ENCODE results near the gene MCM3AP. TPM values are rescaled to one million over a fixed set of nuclear protein-coding genes. Genes with fewer than 3 reads are reported as not detected.
A peak's percentile ranks its signal among the peaks of the same experiment; 100 is the strongest.

MCM3AP gene
- total RNA-seq, 1 donor from 2014 or later = 150 TPM

DNA sequence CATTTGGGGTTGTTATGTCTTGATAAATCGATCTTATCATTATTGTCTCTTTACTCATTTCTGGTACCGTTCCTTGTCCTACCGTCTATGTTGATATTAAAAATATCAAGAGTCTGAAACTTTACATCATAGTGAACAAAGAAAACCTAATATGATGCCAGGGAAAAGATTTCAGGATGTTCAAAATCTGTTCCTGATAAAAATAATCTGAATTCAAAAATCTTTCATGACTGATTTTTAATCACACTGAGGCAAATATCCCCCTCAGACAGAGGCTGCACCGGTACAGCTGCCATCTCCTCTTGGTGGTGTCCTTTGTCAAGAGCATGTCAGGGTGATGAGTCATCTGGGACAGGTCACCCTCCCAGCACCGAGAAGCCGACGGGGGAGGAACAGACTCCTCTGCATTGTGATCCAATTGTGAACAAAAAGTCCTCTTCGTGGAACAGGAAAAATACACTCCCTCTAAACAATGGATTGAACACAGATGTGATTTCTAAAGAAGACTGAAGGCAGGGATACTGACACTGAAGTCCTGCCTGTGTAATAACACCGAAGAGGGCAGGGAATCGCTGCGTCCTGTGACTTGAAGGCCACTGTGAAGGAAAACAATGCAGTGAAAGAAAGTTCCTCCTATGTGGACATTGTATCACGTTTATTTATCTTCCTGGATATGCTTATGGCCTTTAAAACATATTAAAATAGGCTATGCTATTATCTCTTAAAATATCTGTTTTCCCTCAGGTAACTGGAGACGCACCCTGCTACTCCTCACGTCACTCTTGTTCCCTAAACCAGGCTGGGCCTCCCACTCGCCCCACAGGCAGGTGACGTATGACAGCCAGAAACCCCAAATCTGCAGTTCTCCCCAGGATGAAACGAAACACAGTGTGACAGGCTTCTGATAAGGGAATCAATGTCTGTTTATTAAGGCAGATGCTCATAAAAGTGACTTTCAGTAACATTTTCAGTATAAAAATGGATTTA, 96.9 kb downstream of the MCM3AP start:
- Mint-ChIP-seq H3K27ac (peak overlapping the region; percentile 40), H3K36me3 (peaks cover 4% of the 10 kb centered on the region), H3K4me3 (no peak overlapping the region), H3K27me3 (ENCODE audit: low read depth) (no peaks in the 10 kb centered on the region), H3K9me3 (no peaks in the 10 kb centered on the region), H3K4me1 (peaks cover 23% of the 10 kb centered on the region)
- no peak for DNase-seq (ENCODE audit: low spot score in 2 of 2, unreplicated experiment in 2 of 2)
- TF ChIP-seq, protein P1, sequence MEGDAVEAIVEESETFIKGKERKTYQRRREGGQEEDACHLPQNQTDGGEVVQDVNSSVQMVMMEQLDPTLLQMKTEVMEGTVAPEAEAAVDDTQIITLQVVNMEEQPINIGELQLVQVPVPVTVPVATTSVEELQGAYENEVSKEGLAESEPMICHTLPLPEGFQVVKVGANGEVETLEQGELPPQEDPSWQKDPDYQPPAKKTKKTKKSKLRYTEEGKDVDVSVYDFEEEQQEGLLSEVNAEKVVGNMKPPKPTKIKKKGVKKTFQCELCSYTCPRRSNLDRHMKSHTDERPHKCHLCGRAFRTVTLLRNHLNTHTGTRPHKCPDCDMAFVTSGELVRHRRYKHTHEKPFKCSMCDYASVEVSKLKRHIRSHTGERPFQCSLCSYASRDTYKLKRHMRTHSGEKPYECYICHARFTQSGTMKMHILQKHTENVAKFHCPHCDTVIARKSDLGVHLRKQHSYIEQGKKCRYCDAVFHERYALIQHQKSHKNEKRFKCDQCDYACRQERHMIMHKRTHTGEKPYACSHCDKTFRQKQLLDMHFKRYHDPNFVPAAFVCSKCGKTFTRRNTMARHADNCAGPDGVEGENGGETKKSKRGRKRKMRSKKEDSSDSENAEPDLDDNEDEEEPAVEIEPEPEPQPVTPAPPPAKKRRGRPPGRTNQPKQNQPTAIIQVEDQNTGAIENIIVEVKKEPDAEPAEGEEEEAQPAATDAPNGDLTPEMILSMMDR (IDR thresholded peaks at IDR 0.05; ENCODE audit: unreplicated experiment) = no peak

DNA sequence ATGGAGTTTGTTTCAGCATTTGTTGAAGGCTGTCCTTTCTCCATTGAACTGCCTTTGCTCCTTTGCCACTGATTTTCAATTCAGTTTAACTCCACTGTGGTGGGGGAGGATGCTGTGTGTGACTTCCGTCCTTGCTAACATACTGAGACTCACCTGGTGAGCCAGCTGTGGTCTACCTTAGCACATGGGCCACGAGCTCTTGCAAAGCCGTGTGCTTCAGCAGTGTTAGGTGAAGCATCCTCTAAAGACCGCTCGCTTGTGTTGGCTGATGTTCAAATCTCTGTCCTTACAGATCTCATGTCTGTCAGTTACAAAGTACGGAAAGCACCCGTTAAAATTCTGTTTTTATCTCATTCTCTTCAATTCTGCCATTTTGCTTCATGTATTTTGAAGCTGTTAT, 97.6 kb downstream of the MCM3AP start:
- no peak overlapping the region for H3K4me3 Mint-ChIP-seq
- H3K9me3 Mint-ChIP-seq = no peaks in the 10 kb centered on the region
- no peaks in the 10 kb centered on the region for H3K36me3 Mint-ChIP-seq
- H3K4me1 Mint-ChIP-seq = peaks cover 25% of the 10 kb centered on the region
- DNase-seq (ENCODE audit: low spot score in 2 of 2, unreplicated experiment in 2 of 2) = no peak
- TF ChIP-seq, protein P1 (IDR thresholded peaks at IDR 0.05; ENCODE audit: unreplicated experiment) = no peak
- H3K27me3 Mint-ChIP-seq (ENCODE audit: low read depth) = no peaks in the 10 kb centered on the region
- peak overlapping the region; percentile 40 for H3K27ac Mint-ChIP-seq

DNA sequence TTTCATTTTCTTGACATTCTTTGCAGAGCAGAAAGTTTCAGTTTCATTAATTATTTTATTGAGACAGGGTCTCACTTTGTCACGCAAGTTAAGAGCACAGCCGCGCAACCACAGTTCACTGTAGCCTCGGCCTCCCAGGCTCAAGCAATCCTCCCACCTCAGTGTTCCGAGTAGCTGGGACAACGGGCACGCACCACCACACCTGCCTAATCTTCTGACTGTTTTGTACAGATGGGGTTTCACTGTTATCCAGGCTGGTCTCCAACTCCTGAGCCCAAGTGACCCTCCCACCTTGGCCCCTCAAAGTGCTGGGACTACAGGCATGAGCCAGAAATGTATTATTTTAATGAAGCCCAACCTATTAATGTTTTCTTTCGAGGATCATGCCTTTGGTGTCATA, 98.2 kb downstream of the MCM3AP start:
- TF ChIP-seq, protein P1 (IDR thresholded peaks at IDR 0.05; ENCODE audit: unreplicated experiment) = no peak
- peaks cover 25% of the 10 kb centered on the region for H3K4me1 Mint-ChIP-seq
- DNase-seq (ENCODE audit: low spot score in 2 of 2, unreplicated experiment in 2 of 2) = no peak
- no peaks in the 10 kb centered on the region for H3K9me3 Mint-ChIP-seq
- H3K36me3 Mint-ChIP-seq = no peaks in the 10 kb centered on the region
- H3K27ac Mint-ChIP-seq = no peak overlapping the region
- no peaks in the 10 kb centered on the region for H3K27me3 Mint-ChIP-seq (ENCODE audit: low read depth)
- no peak overlapping the region for H3K4me3 Mint-ChIP-seq

DNA sequence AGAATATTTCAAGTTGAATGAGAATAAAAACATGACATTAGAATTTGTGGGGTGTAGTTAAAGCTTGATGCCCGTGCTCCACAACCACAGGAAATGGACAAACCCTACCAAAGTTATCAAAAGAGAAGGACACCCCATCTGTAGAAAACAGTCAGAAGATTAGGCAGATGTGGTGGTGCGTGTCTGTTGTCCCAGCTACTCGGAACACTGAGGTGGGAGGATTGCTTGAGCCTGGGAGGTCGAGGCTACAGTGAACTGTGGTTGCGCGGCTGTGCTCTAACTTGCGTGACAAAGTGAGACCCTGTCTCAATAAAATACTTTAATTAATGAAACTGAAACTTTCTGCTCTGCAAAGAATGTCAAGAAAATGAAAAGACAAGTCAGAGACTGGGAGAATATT, 99.7 kb downstream of the MCM3AP start:
- H3K4me1 Mint-ChIP-seq = peaks cover 25% of the 10 kb centered on the region

More for the DNA sequence above, 99.7 kb downstream of the MCM3AP start:
- H3K9me3 Mint-ChIP-seq = no peaks in the 10 kb centered on the region
- no peaks in the 10 kb centered on the region for H3K27me3 Mint-ChIP-seq (ENCODE audit: low read depth)
- TF ChIP-seq, protein P1 (IDR thresholded peaks at IDR 0.05; ENCODE audit: unreplicated experiment) = no peak
- H3K27ac Mint-ChIP-seq = peak overlapping the region; percentile 99
- H3K4me3 Mint-ChIP-seq = peak overlapping the region; percentile 90
- DNase-seq (ENCODE audit: low spot score in 2 of 2, unreplicated experiment in 2 of 2) = no peak
- H3K36me3 Mint-ChIP-seq = no peaks in the 10 kb centered on the region

Other genes with a start within 250 kb of the MCM3AP start
- gene COL6A2, start 187.5 kb downstream of the MCM3AP start, total RNA-seq = 846 to 986 TPM (median 933 TPM) in 3 replicates
- 8.8 to 12.5 TPM (median 9.6 TPM) in 3 replicates for gene FTCD, start 130.0 kb downstream of the MCM3AP start, total RNA-seq
- gene SPATC1L, start 101.2 kb downstream of the MCM3AP start, total RNA-seq = 27.5 to 28.1 TPM (median 27.6 TPM) in 3 replicates
- 78.2 to 85.8 TPM (median 80.6 TPM) in 3 replicates for gene LSS, start 56.8 kb downstream of the MCM3AP start, total RNA-seq
- gene YBEY, start 731 bp upstream of the MCM3AP start, total RNA-seq = 17.2 to 18.4 TPM (median 17.7 TPM) in 3 replicates
- 20.0 to 20.7 TPM (median 20.7 TPM) in 3 replicates for gene C21orf58, start 38.3 kb upstream of the MCM3AP start, total RNA-seq
- 32.6 to 42.4 TPM (median 41.8 TPM) in 3 replicates for gene PCNT, start 38.5 kb upstream of the MCM3AP start, total RNA-seq
- gene DIP2A, start 173.3 kb upstream of the MCM3AP start, total RNA-seq = 54.6 to 57.2 TPM (median 56.9 TPM) in 3 replicates